ENCODE measurements around the gene PPFIA2. TPM values are rescaled to one million over a fixed set of nuclear protein-coding genes. Genes with fewer than 3 reads are reported as not detected.

The PPFIA2 gene
- total RNA-seq, 1 experiment from 2014 or later, result not detected

- TF ChIP-seq, protein P1, sequence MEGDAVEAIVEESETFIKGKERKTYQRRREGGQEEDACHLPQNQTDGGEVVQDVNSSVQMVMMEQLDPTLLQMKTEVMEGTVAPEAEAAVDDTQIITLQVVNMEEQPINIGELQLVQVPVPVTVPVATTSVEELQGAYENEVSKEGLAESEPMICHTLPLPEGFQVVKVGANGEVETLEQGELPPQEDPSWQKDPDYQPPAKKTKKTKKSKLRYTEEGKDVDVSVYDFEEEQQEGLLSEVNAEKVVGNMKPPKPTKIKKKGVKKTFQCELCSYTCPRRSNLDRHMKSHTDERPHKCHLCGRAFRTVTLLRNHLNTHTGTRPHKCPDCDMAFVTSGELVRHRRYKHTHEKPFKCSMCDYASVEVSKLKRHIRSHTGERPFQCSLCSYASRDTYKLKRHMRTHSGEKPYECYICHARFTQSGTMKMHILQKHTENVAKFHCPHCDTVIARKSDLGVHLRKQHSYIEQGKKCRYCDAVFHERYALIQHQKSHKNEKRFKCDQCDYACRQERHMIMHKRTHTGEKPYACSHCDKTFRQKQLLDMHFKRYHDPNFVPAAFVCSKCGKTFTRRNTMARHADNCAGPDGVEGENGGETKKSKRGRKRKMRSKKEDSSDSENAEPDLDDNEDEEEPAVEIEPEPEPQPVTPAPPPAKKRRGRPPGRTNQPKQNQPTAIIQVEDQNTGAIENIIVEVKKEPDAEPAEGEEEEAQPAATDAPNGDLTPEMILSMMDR (IDR thresholded peaks at IDR 0.05; ENCODE audit: insufficient read depth in 1 of 2, low read depth in 1 of 2, low read length in 1 of 2, severe bottlenecking in 1 of 2, unreplicated experiment in 1 of 2), result no peak
- no peak overlapping the region for H3K4me3 Mint-ChIP-seq (ENCODE audit: unreplicated experiment)
- H3K4me3 ChIP-seq (ENCODE audit: low read depth, low read length), result no peak overlapping the region
- H3K27me3 Mint-ChIP-seq (ENCODE audit: insufficient read depth, unreplicated experiment), result peaks cover 4% of the 10 kb centered on the region
- no TSS peak for BruUV-seq (replicated peaks)
- H3K4me1 Mint-ChIP-seq (ENCODE audit: low read depth, unreplicated experiment), result no peaks in the 10 kb centered on the region
- no peaks in the 10 kb centered on the region for H3K27me3 ChIP-seq (replicated peaks; ENCODE audit: control insufficient read depth, insufficient read depth, low read length)
- no peaks in the 10 kb centered on the region for H3K9me3 Mint-ChIP-seq (ENCODE audit: unreplicated experiment)
- CTCF ChIA-PET, result no interaction called here
- no peaks in the 10 kb centered on the region for H3K4me1 ChIP-seq
- POLR2A ChIA-PET, result no interaction called here
- intact Hi-C loops (cut with micrococcal nuclease; ENCODE audit: unreplicated experiment), result no loop called here
- H3K36me3 Mint-ChIP-seq (ENCODE audit: insufficient read depth, unreplicated experiment), result no peaks in the 10 kb centered on the region
- no peaks in the 10 kb centered on the region for H3K9me3 ChIP-seq
- DNase-seq, result no peak
- H3K36me3 ChIP-seq (ENCODE audit: control insufficient read depth, insufficient read depth, low read length), result no peaks in the 10 kb centered on the region
- no peak overlapping the region for H3K27ac Mint-ChIP-seq (ENCODE audit: unreplicated experiment)
Measured at GRCh38 chr12:81337886-81338285, 421.3 kb downstream of the PPFIA2 start.

- no peaks in the 10 kb centered on the region for H3K36me3 Mint-ChIP-seq (ENCODE audit: insufficient read depth, unreplicated experiment)
- H3K27ac Mint-ChIP-seq (ENCODE audit: unreplicated experiment), result no peak overlapping the region
- Histone ChIP-seq H3K4me3 (ENCODE audit: low read depth, low read length) (no peak overlapping the region), H3K36me3 (ENCODE audit: control insufficient read depth, insufficient read depth, low read length) (no peaks in the 10 kb centered on the region), H3K27me3 (replicated peaks; ENCODE audit: control insufficient read depth, insufficient read depth, low read length) (no peaks in the 10 kb centered on the region), H3K4me1 (no peaks in the 10 kb centered on the region), H3K9me3 (no peaks in the 10 kb centered on the region)
- intact Hi-C loops (cut with micrococcal nuclease; ENCODE audit: unreplicated experiment), result no loop called here
- ChIA-PET POLR2A (no interaction called here), CTCF (no interaction called here)
- DNase-seq, result no peak
- BruUV-seq (replicated peaks), result no TSS peak
- H3K27me3 Mint-ChIP-seq (ENCODE audit: insufficient read depth, unreplicated experiment), result peaks cover 3% of the 10 kb centered on the region
- no peak overlapping the region for H3K4me3 Mint-ChIP-seq (ENCODE audit: unreplicated experiment)
- no peaks in the 10 kb centered on the region for H3K4me1 Mint-ChIP-seq (ENCODE audit: low read depth, unreplicated experiment)
- TF ChIP-seq, protein P1 (IDR thresholded peaks at IDR 0.05; ENCODE audit: insufficient read depth in 1 of 2, low read depth in 1 of 2, low read length in 1 of 2, severe bottlenecking in 1 of 2, unreplicated experiment in 1 of 2), result no peak
- no peaks in the 10 kb centered on the region for H3K9me3 Mint-ChIP-seq (ENCODE audit: unreplicated experiment)
Measured at GRCh38 chr12:81333812-81334211, 425.3 kb downstream of the PPFIA2 start.

GRCh38 chr12:81332054-81332453, 427.1 kb downstream of the PPFIA2 start:
- no peaks in the 10 kb centered on the region for H3K4me1 ChIP-seq
- no peaks in the 10 kb centered on the region for H3K9me3 ChIP-seq
- Mint-ChIP-seq H3K27ac (ENCODE audit: unreplicated experiment) (no peak overlapping the region), H3K4me3 (ENCODE audit: unreplicated experiment) (no peak overlapping the region), H3K9me3 (ENCODE audit: unreplicated experiment) (no peaks in the 10 kb centered on the region), H3K36me3 (ENCODE audit: insufficient read depth, unreplicated experiment) (no peaks in the 10 kb centered on the region), H3K4me1 (ENCODE audit: low read depth, unreplicated experiment) (no peaks in the 10 kb centered on the region), H3K27me3 (ENCODE audit: insufficient read depth, unreplicated experiment) (peaks cover 3% of the 10 kb centered on the region)
- TF ChIP-seq, protein P1 (IDR thresholded peaks at IDR 0.05; ENCODE audit: insufficient read depth in 1 of 2, low read depth in 1 of 2, low read length in 1 of 2, severe bottlenecking in 1 of 2, unreplicated experiment in 1 of 2), result no peak
- intact Hi-C loops (cut with micrococcal nuclease; ENCODE audit: unreplicated experiment), result no loop called here
- H3K27me3 ChIP-seq (replicated peaks; ENCODE audit: control insufficient read depth, insufficient read depth, low read length), result no peaks in the 10 kb centered on the region
- ChIA-PET CTCF (no interaction called here), POLR2A (no interaction called here)
- no peak overlapping the region for H3K4me3 ChIP-seq (ENCODE audit: low read depth, low read length)
- DNase-seq, result no peak
- no peaks in the 10 kb centered on the region for H3K36me3 ChIP-seq (ENCODE audit: control insufficient read depth, insufficient read depth, low read length)
- no TSS peak for BruUV-seq (replicated peaks)
